Skin epidermis (tissue), 12 donors: ENCODE data around the gene AFF2.

ENCODE experiments used
- H3K27ac ChIP-seq, 21 experiments: fragments of 200-600 bp; sonication (generic) in 11 of 21; one replicate each; pipeline ENCODE4 v1.5.0; 2020; ENCODE audit warnings: mild to moderate bottlenecking in 3 of 21, inconsistent platforms in 2 of 21, moderate library complexity in 2 of 21
- H3K4me3 ChIP-seq, 7 experiments: fragments of 200-600 bp; sonication (generic) in 2 of 7; one replicate each; pipeline ENCODE4 v1.5.0; 2020; ENCODE audit warnings: inconsistent platforms in 2 of 7, mild to moderate bottlenecking in 2 of 7, moderate library complexity in 1 of 7

AFF2 gene

GRCh38 chrX:148574237-148574973 is 74.0 kb downstream of the AFF2 start:
- Histone ChIP-seq H3K4me3 (no peak overlapping the region), H3K27ac (no peak overlapping the region)

GRCh38 chrX:148576396-148576795 is 76.0 kb downstream of the AFF2 start:
- Histone ChIP-seq H3K4me3 (no peak overlapping the region), H3K27ac (no peak overlapping the region)

GRCh38 chrX:148577741-148578140 is 77.3 kb downstream of the AFF2 start:
- no peak overlapping the region for H3K4me3 ChIP-seq
- H3K27ac ChIP-seq: no peak overlapping the region

- no peak overlapping the region for H3K27ac ChIP-seq
Observed at GRCh38 chrX:148580016-148580415, 79.6 kb downstream of the AFF2 start.

GRCh38 chrX:148582353-148582752 is 81.9 kb downstream of the AFF2 start:
- H3K4me3 ChIP-seq: no peak overlapping the region
- H3K27ac ChIP-seq: no peak overlapping the region

More at GRCh38 chrX:148580016-148580415, 79.6 kb downstream of the AFF2 start:
- H3K4me3 ChIP-seq: no peak overlapping the region

- Histone ChIP-seq H3K27ac (no peak overlapping the region), H3K4me3 (no peak overlapping the region)
Observed at GRCh38 chrX:148588649-148589310, 88.4 kb downstream of the AFF2 start.

- Histone ChIP-seq H3K27ac (no peak overlapping the region), H3K4me3 (no peak overlapping the region)
Observed at GRCh38 chrX:148592595-148592994, 92.2 kb downstream of the AFF2 start.

GRCh38 chrX:148593146-148593545 is 92.7 kb downstream of the AFF2 start:
- Histone ChIP-seq H3K27ac (no peak overlapping the region), H3K4me3 (no peak overlapping the region)

- no peak overlapping the region for H3K27ac ChIP-seq
- H3K4me3 ChIP-seq: no peak overlapping the region
Observed at GRCh38 chrX:148593987-148594386, 93.6 kb downstream of the AFF2 start.

GRCh38 chrX:148599404-148599803 is 99.0 kb downstream of the AFF2 start:
- no peak overlapping the region for H3K27ac ChIP-seq
- no peak overlapping the region for H3K4me3 ChIP-seq

- Histone ChIP-seq H3K27ac (no peak overlapping the region), H3K4me3 (no peak overlapping the region)
Observed at GRCh38 chrX:148600131-148600530, 99.7 kb downstream of the AFF2 start.

- H3K27ac ChIP-seq: no peak overlapping the region
- H3K4me3 ChIP-seq: no peak overlapping the region
Observed at GRCh38 chrX:148600581-148600980, 100.2 kb downstream of the AFF2 start.

- H3K4me3 ChIP-seq: no peak overlapping the region
- H3K27ac ChIP-seq: no peak overlapping the region
Observed at GRCh38 chrX:148601034-148601433, 100.6 kb downstream of the AFF2 start.

GRCh38 chrX:148609515-148610327 is 109.3 kb downstream of the AFF2 start:
- Histone ChIP-seq H3K27ac (no peak overlapping the region), H3K4me3 (no peak overlapping the region)

- H3K27ac ChIP-seq: no peak overlapping the region
- H3K4me3 ChIP-seq: no peak overlapping the region
Observed at GRCh38 chrX:148610328-148610698, 109.9 kb downstream of the AFF2 start.

GRCh38 chrX:148611993-148612392 is 111.6 kb downstream of the AFF2 start:
- H3K27ac ChIP-seq: no peak overlapping the region
- H3K4me3 ChIP-seq: no peak overlapping the region

GRCh38 chrX:148612431-148612830 is 112.0 kb downstream of the AFF2 start:
- Histone ChIP-seq H3K4me3 (no peak overlapping the region), H3K27ac (no peak overlapping the region)

GRCh38 chrX:148613636-148614035 is 113.2 kb downstream of the AFF2 start:
- Histone ChIP-seq H3K27ac (no peak overlapping the region), H3K4me3 (no peak overlapping the region)

GRCh38 chrX:148615491-148615890 is 115.1 kb downstream of the AFF2 start:
- no peak overlapping the region for H3K27ac ChIP-seq

GRCh38 chrX:148618470-148619445 is 118.3 kb downstream of the AFF2 start:
- H3K4me3 ChIP-seq: no peak overlapping the region
- H3K27ac ChIP-seq: no peak overlapping the region

More at GRCh38 chrX:148615491-148615890, 115.1 kb downstream of the AFF2 start:
- H3K4me3 ChIP-seq: no peak overlapping the region
